Epithelial cell of prostate (primary cell): ENCODE data around the gene USP22.
"Not testable (repeated sequence)": the region's sequence is repeated elsewhere in the genome, so short reads cannot be mapped to it uniquely, and the experiment has no call there.

Source experiments
- DNase-seq: peaks from one replicate; pipeline ENCODE4 v3.0.0-alpha.2; 2011; ENCODE audit warnings: low read depth, low spot score
- H3K27ac ChIP-seq: fragments of 450-650 bp; 2 replicates; pipeline ENCODE4 v1.5.1; 2017; ENCODE audit warnings: mild to moderate bottlenecking

USP22 gene

GRCh38 chr17:20992987-20993862 lies 49.6 kb downstream of the USP22 start:
- no peak overlapping the region for H3K27ac ChIP-seq
- DNase-seq: peak; percentile 6

- DNase-seq: no peak
These were observed 50.4 kb downstream of the USP22 start for GRCh38 chr17:20992416-20992815.

GRCh38 chr17:20991276-20992037 lies 51.4 kb downstream of the USP22 start:
- no peak for DNase-seq
- no peak overlapping the region for H3K27ac ChIP-seq

More at GRCh38 chr17:20992416-20992815, 50.4 kb downstream of the USP22 start:
- H3K27ac ChIP-seq: no peak overlapping the region

GRCh38 chr17:20989991-20990855 lies 52.6 kb downstream of the USP22 start:
- DNase-seq: no peak
- H3K27ac ChIP-seq: no peak overlapping the region

GRCh38 chr17:20989481-20989880 lies 53.3 kb downstream of the USP22 start:
- DNase-seq: no peak
- H3K27ac ChIP-seq: no peak overlapping the region

GRCh38 chr17:20988896-20989295 lies 53.9 kb downstream of the USP22 start:
- DNase-seq: no peak
- H3K27ac ChIP-seq: no peak overlapping the region

- no peak for DNase-seq
- no peak overlapping the region for H3K27ac ChIP-seq
These were observed 54.7 kb downstream of the USP22 start for GRCh38 chr17:20988001-20988636.

- DNase-seq: no peak
- no peak overlapping the region for H3K27ac ChIP-seq
These were observed 55.3 kb downstream of the USP22 start for GRCh38 chr17:20987511-20987910.

- DNase-seq: no peak
- H3K27ac ChIP-seq: no peak overlapping the region
These were observed 55.9 kb downstream of the USP22 start for GRCh38 chr17:20986767-20987510.

GRCh38 chr17:20983359-20983637 lies 59.5 kb downstream of the USP22 start:
- H3K27ac ChIP-seq: no peak overlapping the region
- DNase-seq: no peak

GRCh38 chr17:20982589-20983358 lies 60.0 kb downstream of the USP22 start:
- no peak overlapping the region for H3K27ac ChIP-seq
- DNase-seq: no peak

GRCh38 chr17:20981046-20981920 lies 61.5 kb downstream of the USP22 start:
- no peak for DNase-seq
- H3K27ac ChIP-seq: no peak overlapping the region

- no peak for DNase-seq
- H3K27ac ChIP-seq: no peak overlapping the region
These were observed 63.1 kb downstream of the USP22 start for GRCh38 chr17:20979792-20980083.

GRCh38 chr17:20979007-20979791 lies 63.6 kb downstream of the USP22 start:
- not testable (repeated sequence) for DNase-seq, H3K27ac ChIP-seq

GRCh38 chr17:20977609-20978253 lies 65.1 kb downstream of the USP22 start:
- not testable (repeated sequence) for DNase-seq, H3K27ac ChIP-seq

- no peak overlapping the region for H3K27ac ChIP-seq
- DNase-seq: no peak
These were observed 67.2 kb downstream of the USP22 start for GRCh38 chr17:20975566-20975965.

- H3K27ac ChIP-seq: no peak overlapping the region
- DNase-seq: no peak
These were observed 72.5 kb downstream of the USP22 start for GRCh38 chr17:20970329-20970728.
